IMR-90 (cell line): ENCODE data around the gene OGFOD3. TPM values are rescaled to one million over a fixed set of nuclear protein-coding genes. Genes with fewer than 3 reads are reported as not detected.

Experiments used
- ATAC-seq: fragments of 200-7000 bp; cut with Tn5 transposase; 2 replicates; pipeline ENCODE4 v1.9.1; 2020; ENCODE audit warnings: low read depth, mild to moderate bottlenecking, moderate library complexity
- BruUV-seq: library from RNA; stranded (reverse); fragments of 400-500 nt; replicated peaks from 2 replicates; lab custom pipeline; 2021; lab: Mats Ljungman, UMichigan
- CTCF ChIA-PET: fragments of 300-600 bp; formaldehyde crosslinking; extraction: SDS; loops from one replicate; lab custom pipeline; 2021; ENCODE audit warnings: antibody characterized with exemption; lab: Yijun Ruan, JAX
- POLR2A ChIA-PET: fragments of 300-600 bp; sonication (Branson Sonifier 250); formaldehyde crosslinking; loops from one replicate; lab custom pipeline; 2022; ENCODE audit warnings: antibody characterized with exemption; ENCODE audit not compliant: unreplicated experiment; lab: Charles Lee
- DNase-seq: peaks from one replicate; pipeline ENCODE4 v3.0.0; 2013
- H2AFZ ChIP-seq: replicated peaks from 2 replicates; pipeline ENCODE3; 2013; ENCODE audit warnings: low read length, mild to moderate bottlenecking; ENCODE audit not compliant: poor library complexity
- H2AK5ac ChIP-seq: 2 replicates; pipeline ENCODE4 v1.6.1; 2013; ENCODE audit warnings: low read depth, low read length, inconsistent platforms
- H2AK9ac ChIP-seq: replicated peaks from 2 replicates; pipeline ENCODE3; 2013; ENCODE audit warnings: mild to moderate bottlenecking, low read depth, low read length, moderate library complexity; ENCODE audit not compliant: poor library complexity
- H2BK120ac ChIP-seq: 2 replicates; pipeline ENCODE4 v1.6.1; 2013; ENCODE audit warnings: low read depth, low read length, inconsistent platforms
- H2BK15ac ChIP-seq: 3 replicates; pipeline ENCODE4 v1.6.1; 2013; ENCODE audit warnings: low read depth, low read length, inconsistent platforms
- H2BK20ac ChIP-seq: 2 replicates; pipeline ENCODE4 v1.6.1; 2013; ENCODE audit warnings: low read depth, mild to moderate bottlenecking, inconsistent platforms, low read length, moderate library complexity
- H2BK5ac ChIP-seq: 2 replicates; pipeline ENCODE4 v1.6.1; 2013; ENCODE audit warnings: mild to moderate bottlenecking, low read depth, low read length, inconsistent platforms; ENCODE audit not compliant: poor library complexity, severe bottlenecking
- H3K14ac ChIP-seq: replicated peaks from 2 replicates; pipeline ENCODE4 v1.6.1; 2013; ENCODE audit warnings: low read depth, low read length, inconsistent platforms
- H3K18ac ChIP-seq: 2 replicates; pipeline ENCODE4 v1.6.1; 2013; ENCODE audit warnings: low read depth, low read length, control low read depth
- H3K23ac ChIP-seq: 2 replicates; pipeline ENCODE4 v1.6.1; 2013; ENCODE audit warnings: low read depth, low read length, inconsistent platforms
- H3K27ac ChIP-seq: 2 replicates; pipeline ENCODE4 v1.5.1; 2013; ENCODE audit warnings: mild to moderate bottlenecking, control low read depth, low read length; ENCODE audit not compliant: insufficient read depth
- H3K27me3 ChIP-seq: 2 replicates; pipeline ENCODE4 v1.6.1; 2013; ENCODE audit warnings: low read length; ENCODE audit not compliant: control insufficient read depth, insufficient read depth
- H3K36me3 ChIP-seq: 2 replicates; pipeline ENCODE4 v1.6.1; 2013; ENCODE audit warnings: low read length, mixed read lengths; ENCODE audit not compliant: control insufficient read depth, insufficient read depth
- H3K4ac ChIP-seq: 2 replicates; pipeline ENCODE4 v1.6.1; 2013; ENCODE audit warnings: low read depth, low read length, inconsistent platforms
- H3K4me1 ChIP-seq: 2 replicates; pipeline ENCODE4 v1.6.1; 2013; ENCODE audit warnings: low read length, mixed read lengths; ENCODE audit not compliant: control insufficient read depth, insufficient read depth
- H3K4me2 ChIP-seq: 2 replicates; pipeline ENCODE4 v1.6.1; 2013; ENCODE audit warnings: low read depth, mild to moderate bottlenecking, control low read depth, low read length, moderate library complexity
- H3K4me3 ChIP-seq: 2 replicates; pipeline ENCODE4 v1.5.1; 2013; ENCODE audit warnings: low read depth, mild to moderate bottlenecking, control low read depth, low read length, moderate library complexity; ENCODE audit not compliant: insufficient read depth
- H3K56ac ChIP-seq: 2 replicates; pipeline ENCODE4 v1.6.1; 2013; ENCODE audit warnings: low read length, inconsistent platforms; ENCODE audit not compliant: insufficient read depth; ENCODE audit errors: extremely low read depth
- H3K79me1 ChIP-seq, 2 experiments: 2 replicates each; pipeline ENCODE4 v1.6.1; 2013; ENCODE audit warnings: low read length in 2 of 2, inconsistent platforms in 1 of 2, low read depth in 1 of 2
- H3K9ac ChIP-seq: 2 replicates; pipeline ENCODE4 v1.6.1; 2013; ENCODE audit warnings: low read depth, low read length, control low read depth
- H3K9me1 ChIP-seq: 2 replicates; pipeline ENCODE4 v1.6.1; 2013; ENCODE audit warnings: low read length, inconsistent platforms; ENCODE audit not compliant: insufficient read depth
- H3K9me3 ChIP-seq: 2 replicates; pipeline ENCODE4 v1.6.1; 2013; ENCODE audit warnings: low read length; ENCODE audit not compliant: control insufficient read depth, insufficient read depth
- H4K20me1 ChIP-seq: 2 replicates; pipeline ENCODE4 v1.6.1; 2013; ENCODE audit warnings: low read length, inconsistent platforms; ENCODE audit not compliant: insufficient read depth
- H4K5ac ChIP-seq: 2 replicates; pipeline ENCODE4 v1.6.1; 2013; ENCODE audit warnings: mild to moderate bottlenecking, low read depth, low read length, control low read depth
- H4K8ac ChIP-seq, 2 experiments: 2 replicates each; pipeline ENCODE4 v1.6.1; 2013; ENCODE audit warnings: low read depth in 2 of 2, low read length in 2 of 2, control low read depth in 1 of 2, inconsistent platforms in 1 of 2
- H4K91ac ChIP-seq: 2 replicates; pipeline ENCODE4 v1.6.1; 2013; ENCODE audit warnings: low read depth, low read length, inconsistent platforms; ENCODE audit not compliant: insufficient read depth
- BHLHE40 ChIP-seq: fragments of 150-350 bp; IDR thresholded peaks from 2 replicates; pipeline ENCODE4 v1.6.1; 2016; ENCODE audit warnings: mild to moderate bottlenecking, low read depth, low read length
- CEBPB ChIP-seq: IDR thresholded peaks from 2 replicates; pipeline ENCODE4 v1.6.1; 2012; ENCODE audit warnings: low read depth, low read length, improper control_type of control experiment
- CHD1 ChIP-seq: IDR thresholded peaks from 2 replicates; pipeline ENCODE4 v1.6.1; 2012; ENCODE audit warnings: low read depth, low read length, improper control_type of control experiment
- MAZ ChIP-seq: IDR thresholded peaks from 2 replicates; pipeline ENCODE4 v1.6.1; 2012; ENCODE audit warnings: low read depth, mild to moderate bottlenecking, low read length, improper control_type of control experiment, moderate library complexity, borderline replicate concordance
- MXI1 ChIP-seq: IDR thresholded peaks from 2 replicates; pipeline ENCODE4 v1.6.1; 2012; ENCODE audit warnings: low read depth, mild to moderate bottlenecking, low read length, moderate library complexity, borderline replicate concordance
- NFE2L2 ChIP-seq: fragments of 150-350 bp; IDR thresholded peaks from 2 replicates; pipeline ENCODE4 v1.6.1; 2016; ENCODE audit warnings: low read depth, mild to moderate bottlenecking, low read length
- RAD21 ChIP-seq: IDR thresholded peaks from 2 replicates; pipeline ENCODE4 v1.6.1; 2012; ENCODE audit warnings: low read length, improper control_type of control experiment
- RCOR1 ChIP-seq: IDR thresholded peaks from 2 replicates; pipeline ENCODE4 v1.6.1; 2012; ENCODE audit warnings: mild to moderate bottlenecking, low read length, improper control_type of control experiment; ENCODE audit not compliant: insufficient replicate concordance
- SMC3 ChIP-seq: fragments of 150-350 bp; IDR thresholded peaks from 2 replicates; pipeline ENCODE4 v1.6.1; 2016; ENCODE audit warnings: low read depth, mild to moderate bottlenecking, antibody characterized with exemption, low read length, moderate library complexity
- WGBS, 2 experiments: methylation state at CpG; one replicate each; pipeline versions ENCODE4 v1.1.5 to v1.1.7; 2013; ENCODE audit warnings: missing lambda C conversion rate in 2 of 2; ENCODE audit not compliant: insufficient read length in 1 of 2; ENCODE audit errors: extremely low coverage in 2 of 2; 5-methylcytosine and 5-hydroxymethylcytosine counted together
- dilution Hi-C: fragments of 300-500 bp; cut with HindIII; formaldehyde crosslinking; loops from one replicate; pipeline ENCODE4 v1.14.3; 2018; ENCODE audit warnings: low sequenced_read_pairs; ENCODE audit not compliant: unreplicated experiment
- in situ Hi-C: fragments of 300-500 bp; cut with MboI; formaldehyde crosslinking; loops from 3 replicates; pipeline ENCODE4 v1.14.3; 2019; ENCODE audit warnings: low sequenced_read_pairs, inconsistent platforms, mixed read lengths
- intact Hi-C: fragments of 100-400 bp; cut with micrococcal nuclease; formaldehyde crosslinking; loops from 2 replicates; pipeline ENCODE4 v1.10.0; 2022
- polyA plus RNA-seq, 3 experiments: library from polyadenylated mRNA; depleted of rRNA; stranded (reverse); fragments of >200 nt; gene quantifications; 2 replicates each; pipeline ENCODE4 v1.2.3, GENCODE V29; 2012; ENCODE audit warnings: low replicate concordance in 1 of 3
- total RNA-seq: library from RNA; depleted of rRNA; stranded (reverse); fragments of >200 nt; gene quantifications from 2 replicates; pipeline ENCODE4 v1.2.3, GENCODE V29; 2012
- TF ChIP-seq, protein P1 (sequence below): fragments of 150-350 bp; IDR thresholded peaks from 2 replicates; pipeline ENCODE4 v1.6.1; 2016; ENCODE audit warnings: low read depth, mild to moderate bottlenecking, low read length, moderate library complexity, borderline replicate concordance
- TF ChIP-seq, protein P2 (sequence below): conservative IDR thresholded peaks from 2 replicates; pipeline ENCODE4 v1.5.1; 2012; ENCODE audit warnings: mild to moderate bottlenecking, low read depth, low read length, improper control_type of control experiment
- TF ChIP-seq, protein P3 (sequence below): fragments of 150-350 bp; IDR thresholded peaks from 2 replicates; pipeline ENCODE4 v1.6.1; 2017; ENCODE audit warnings: mild to moderate bottlenecking, antibody characterized with exemption, low read length, low read depth

OGFOD3 gene
- total and polyA plus RNA-seq, 2 of the 4 experiments (the other 2 are of a cell fraction), result 25.3 to 33.4 TPM

DNA sequence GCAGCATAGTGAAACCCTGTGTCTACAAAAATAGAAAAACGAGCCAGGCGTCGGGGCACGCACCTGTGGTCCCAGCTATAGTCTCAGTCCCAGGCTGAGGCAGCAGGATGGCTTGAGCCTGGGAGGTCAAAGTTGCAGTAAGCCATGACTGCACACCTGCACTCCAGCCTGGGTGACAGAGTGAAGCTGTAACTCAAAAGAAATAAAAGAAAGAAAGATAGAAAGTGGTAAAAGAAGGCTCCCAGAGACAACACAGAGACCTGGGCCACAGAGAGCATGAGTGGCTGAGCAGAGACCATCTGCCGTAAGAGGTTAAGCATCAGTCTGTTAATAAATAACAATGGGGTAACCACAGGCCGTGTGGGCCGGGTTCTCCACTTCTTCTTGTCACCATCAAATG, 15.5 kb downstream of the OGFOD3 start:
- ATAC-seq (no peak), DNase-seq (no peak)
- BruUV-seq, result no TSS peak
- CTCF ChIA-PET, result no interaction called here
- Histone ChIP-seq H2BK5ac (no peak overlapping the region), H3K9me1 (no peaks in the 10 kb centered on the region), H4K8ac (no peak overlapping the region), H2AK5ac (no peak overlapping the region), H3K23ac (no peak overlapping the region), H4K20me1 (no peaks in the 10 kb centered on the region; the same call in 1 of the 2 replicates), H3K9me3 (no peaks in the 10 kb centered on the region), H2AK9ac (no peak overlapping the region), H3K4me1 (peaks cover under 1% of the 10 kb centered on the region; the same call in 1 of the 2 replicates), H2AFZ (no peak overlapping the region), H3K27ac (no peak overlapping the region), H3K4me2 (no peak overlapping the region), H4K91ac (no peak overlapping the region), H3K9ac (no peak overlapping the region), H3K56ac (no peak overlapping the region), H4K5ac (no peak overlapping the region), H3K27me3 (no peaks in the 10 kb centered on the region), H2BK15ac (no peak overlapping the region), H3K4me3 (no peak overlapping the region), H3K4ac (no peak overlapping the region), H3K14ac (no peak overlapping the region), H3K79me1 (no peaks in the 10 kb centered on the region; a peak in 1 of 4 replicates), H2BK20ac (no peak overlapping the region), H3K18ac (no peak overlapping the region), H2BK120ac (no peak overlapping the region), H3K36me3 (peaks cover 6% of the 10 kb centered on the region; the same call in 1 of the 2 replicates)
- intact Hi-C loops (no loop called here), dilution Hi-C loops (no loop called here), in situ Hi-C loops (no loop called here)
- no peak for TF ChIP-seq RCOR1
- TF ChIP-seq MXI1, result no peak
- TF ChIP-seq NFE2L2, result no peak
- TF ChIP-seq, protein P1, sequence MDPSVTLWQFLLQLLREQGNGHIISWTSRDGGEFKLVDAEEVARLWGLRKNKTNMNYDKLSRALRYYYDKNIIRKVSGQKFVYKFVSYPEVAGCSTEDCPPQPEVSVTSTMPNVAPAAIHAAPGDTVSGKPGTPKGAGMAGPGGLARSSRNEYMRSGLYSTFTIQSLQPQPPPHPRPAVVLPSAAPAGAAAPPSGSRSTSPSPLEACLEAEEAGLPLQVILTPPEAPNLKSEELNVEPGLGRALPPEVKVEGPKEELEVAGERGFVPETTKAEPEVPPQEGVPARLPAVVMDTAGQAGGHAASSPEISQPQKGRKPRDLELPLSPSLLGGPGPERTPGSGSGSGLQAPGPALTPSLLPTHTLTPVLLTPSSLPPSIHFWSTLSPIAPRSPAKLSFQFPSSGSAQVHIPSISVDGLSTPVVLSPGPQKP, result no peak
- no peak for TF ChIP-seq SMC3
- TF ChIP-seq, protein P2, sequence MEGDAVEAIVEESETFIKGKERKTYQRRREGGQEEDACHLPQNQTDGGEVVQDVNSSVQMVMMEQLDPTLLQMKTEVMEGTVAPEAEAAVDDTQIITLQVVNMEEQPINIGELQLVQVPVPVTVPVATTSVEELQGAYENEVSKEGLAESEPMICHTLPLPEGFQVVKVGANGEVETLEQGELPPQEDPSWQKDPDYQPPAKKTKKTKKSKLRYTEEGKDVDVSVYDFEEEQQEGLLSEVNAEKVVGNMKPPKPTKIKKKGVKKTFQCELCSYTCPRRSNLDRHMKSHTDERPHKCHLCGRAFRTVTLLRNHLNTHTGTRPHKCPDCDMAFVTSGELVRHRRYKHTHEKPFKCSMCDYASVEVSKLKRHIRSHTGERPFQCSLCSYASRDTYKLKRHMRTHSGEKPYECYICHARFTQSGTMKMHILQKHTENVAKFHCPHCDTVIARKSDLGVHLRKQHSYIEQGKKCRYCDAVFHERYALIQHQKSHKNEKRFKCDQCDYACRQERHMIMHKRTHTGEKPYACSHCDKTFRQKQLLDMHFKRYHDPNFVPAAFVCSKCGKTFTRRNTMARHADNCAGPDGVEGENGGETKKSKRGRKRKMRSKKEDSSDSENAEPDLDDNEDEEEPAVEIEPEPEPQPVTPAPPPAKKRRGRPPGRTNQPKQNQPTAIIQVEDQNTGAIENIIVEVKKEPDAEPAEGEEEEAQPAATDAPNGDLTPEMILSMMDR, result no peak
- TF ChIP-seq, protein P3, sequence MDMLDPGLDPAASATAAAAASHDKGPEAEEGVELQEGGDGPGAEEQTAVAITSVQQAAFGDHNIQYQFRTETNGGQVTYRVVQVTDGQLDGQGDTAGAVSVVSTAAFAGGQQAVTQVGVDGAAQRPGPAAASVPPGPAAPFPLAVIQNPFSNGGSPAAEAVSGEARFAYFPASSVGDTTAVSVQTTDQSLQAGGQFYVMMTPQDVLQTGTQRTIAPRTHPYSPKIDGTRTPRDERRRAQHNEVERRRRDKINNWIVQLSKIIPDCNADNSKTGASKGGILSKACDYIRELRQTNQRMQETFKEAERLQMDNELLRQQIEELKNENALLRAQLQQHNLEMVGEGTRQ, result no peak
- no peak for TF ChIP-seq BHLHE40
- no peak for TF ChIP-seq CHD1
- TF ChIP-seq RAD21, result no peak
- no peak for TF ChIP-seq CEBPB
- no peak for TF ChIP-seq MAZ
- 96% methylated on average over 4 of the region's 7 CpGs; no CpG with 5 or more reads in 1 of the 2 experiments for WGBS, 2 experiments
- POLR2A ChIA-PET, result no interaction called here
